AG09309 (cell line): Measurements from ENCODE around the gene FOXL1.
A peak's percentile ranks its signal among the peaks of the same experiment; 100 is the strongest.

Source experiments
- DNase-seq: peaks from one replicate; pipeline ENCODE4 v3.0.0-alpha.2; 2010; ENCODE audit warnings: low read depth
- H3K4me3 ChIP-seq: 2 replicates; pipeline ENCODE4 v1.5.1; 2011; ENCODE audit warnings: mild to moderate bottlenecking, low read depth, low read length, moderate library complexity; ENCODE audit not compliant: control insufficient read depth
- CTCF ChIP-seq: IDR thresholded peaks from 2 replicates; pipeline ENCODE4 v1.5.1; 2011; ENCODE audit warnings: mild to moderate bottlenecking, low read depth, low read length, inconsistent platforms; ENCODE audit not compliant: insufficient read depth, control insufficient read depth; ENCODE audit errors: missing control alignments

FOXL1 gene

GRCh38 chr16:86580063-86580790 is 1.9 kb downstream of the FOXL1 start:
- peak overlapping the region; percentile 32 for H3K4me3 ChIP-seq
- no peak for TF ChIP-seq CTCF
- DNase-seq = no peak

DNA sequence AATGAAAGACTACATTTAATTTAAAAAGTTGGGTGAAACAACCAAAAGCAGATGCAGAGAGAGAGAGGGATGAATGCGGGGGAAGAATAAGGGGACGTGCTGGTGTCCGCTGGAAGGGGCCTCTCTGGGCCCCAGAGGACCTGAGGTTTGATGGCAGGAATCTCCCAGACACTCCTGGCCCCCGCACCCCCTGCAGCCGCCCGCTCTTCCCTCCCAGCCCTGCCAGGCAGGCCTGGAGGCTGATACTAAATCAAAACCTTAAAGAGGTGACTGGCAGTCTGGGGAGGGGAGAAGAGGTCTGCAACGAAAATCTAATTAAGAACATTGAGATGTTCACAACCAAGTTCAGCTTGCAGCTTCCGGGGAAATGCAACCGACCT is 2.4 kb downstream of the FOXL1 start:
- no peak for DNase-seq
- no peak for TF ChIP-seq CTCF
- H3K4me3 ChIP-seq = no peak overlapping the region

DNA sequence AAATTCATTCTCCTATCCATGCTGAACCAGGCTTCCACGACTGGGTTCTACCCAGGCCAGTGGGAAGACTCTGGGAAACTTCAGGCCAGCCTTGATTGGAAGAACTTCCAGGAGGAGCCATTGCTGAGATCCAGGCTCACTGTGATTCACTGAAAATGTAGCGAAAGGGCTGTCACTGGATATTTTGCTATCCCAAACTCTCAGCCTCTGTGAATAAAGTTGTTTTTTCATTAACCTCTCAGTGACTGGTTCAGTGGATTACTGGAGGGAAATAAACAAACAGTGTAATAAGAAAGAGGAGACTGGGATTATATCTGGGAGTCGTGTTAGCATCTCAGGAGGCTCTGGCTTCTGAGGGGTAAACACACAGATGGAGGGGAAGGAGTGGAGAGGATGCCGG is 3.1 kb downstream of the FOXL1 start:
- H3K4me3 ChIP-seq = no peak overlapping the region
- no peak for DNase-seq
- no peak for TF ChIP-seq CTCF

GRCh38 chr16:86584071-86584685 is 5.8 kb downstream of the FOXL1 start:
- TF ChIP-seq CTCF = no peak
- H3K4me3 ChIP-seq = no peak overlapping the region
- DNase-seq = no peak

DNA sequence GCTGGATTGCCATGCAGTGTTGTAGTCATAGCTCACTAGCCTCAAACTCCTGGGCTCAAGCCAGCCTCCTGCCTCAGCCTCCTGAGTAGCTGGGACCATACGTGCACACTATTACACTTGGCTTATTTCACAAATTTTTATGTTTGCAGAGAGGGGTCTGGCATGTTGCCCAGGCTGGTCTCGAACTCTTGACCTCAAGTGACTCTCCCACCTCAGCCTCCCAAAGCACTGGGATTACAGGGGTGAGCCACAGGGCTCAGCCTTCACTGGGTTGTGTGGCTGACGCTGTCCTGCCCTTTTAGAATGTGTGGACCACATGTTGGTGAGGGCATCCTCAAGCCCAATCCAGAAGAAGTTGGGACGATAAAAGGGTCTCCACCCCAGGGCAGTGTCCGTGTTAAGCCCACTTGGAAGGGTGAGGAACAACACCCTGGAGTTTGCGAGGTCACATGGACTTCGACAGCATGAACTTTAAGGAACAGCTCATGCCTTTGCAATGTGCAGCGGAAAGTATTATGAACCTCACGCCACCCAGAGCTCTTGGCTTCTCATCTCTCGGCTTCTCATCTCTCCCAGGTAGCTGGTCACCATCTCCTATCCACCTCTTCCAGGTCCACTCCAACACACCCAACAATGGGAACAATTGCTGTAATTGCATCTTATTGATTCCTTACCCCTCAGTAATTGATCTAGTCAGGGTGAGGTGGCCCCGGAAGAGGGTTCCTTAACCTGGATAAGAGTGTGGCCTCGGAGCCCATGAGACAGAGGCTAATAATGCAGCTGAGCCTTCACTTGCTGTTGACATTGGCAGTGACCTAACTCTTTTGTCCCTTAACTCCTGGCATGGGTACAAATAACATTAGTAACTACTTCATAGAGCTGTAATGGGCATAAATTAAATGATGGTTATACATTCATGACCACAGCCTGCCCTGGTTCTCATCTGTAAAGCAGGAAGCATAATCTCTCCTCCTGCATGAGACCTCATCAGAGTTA is 6.7 kb downstream of the FOXL1 start:
- DNase-seq = no peak
- TF ChIP-seq CTCF = no peak
- no peak overlapping the region for H3K4me3 ChIP-seq

DNA sequence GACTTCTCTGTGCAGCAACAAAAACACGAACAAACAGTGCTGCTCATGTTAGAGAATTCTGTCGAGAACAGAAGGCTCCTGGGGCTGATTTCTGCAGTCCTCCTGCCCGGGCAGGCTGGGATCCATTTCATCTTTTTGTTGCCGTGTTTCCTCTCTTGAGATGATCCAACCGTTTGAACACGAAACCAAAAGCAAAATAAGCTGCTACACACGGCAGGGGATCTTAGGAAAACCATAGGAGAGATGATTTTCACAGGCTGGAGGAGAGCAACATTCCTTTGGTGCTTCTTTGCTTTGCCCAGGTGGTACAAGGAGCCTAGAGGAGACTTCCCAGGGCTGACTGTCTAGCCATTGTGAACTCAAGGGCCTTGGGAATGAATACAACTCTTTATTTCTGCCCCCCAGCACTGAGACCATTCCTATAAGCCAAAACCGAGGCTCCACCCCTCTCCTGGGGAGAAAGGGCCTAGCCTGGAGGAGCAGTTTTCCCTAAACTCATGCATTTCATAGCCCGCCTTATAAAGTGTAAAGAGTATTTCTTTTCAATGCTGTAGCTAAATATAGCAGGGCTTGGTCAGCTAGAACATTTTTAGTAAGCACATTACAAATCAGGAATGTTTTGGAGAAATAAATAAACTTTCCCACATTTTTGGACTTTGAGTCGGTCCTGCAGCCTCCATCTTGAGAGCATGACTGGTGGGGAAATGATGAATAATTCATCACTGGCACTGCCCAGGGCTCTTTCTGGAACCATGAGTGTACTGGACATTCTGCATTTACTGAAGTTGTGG is 7.7 kb downstream of the FOXL1 start:
- no peak for DNase-seq
- TF ChIP-seq CTCF = no peak
- H3K4me3 ChIP-seq = no peak overlapping the region
